ENCODE results near the gene CCDC179.

Gene CCDC179

GRCh38 chr11:22884217-22884616 is 23.9 kb upstream of the CCDC179 start:
- TF ChIP-seq, protein P1, sequence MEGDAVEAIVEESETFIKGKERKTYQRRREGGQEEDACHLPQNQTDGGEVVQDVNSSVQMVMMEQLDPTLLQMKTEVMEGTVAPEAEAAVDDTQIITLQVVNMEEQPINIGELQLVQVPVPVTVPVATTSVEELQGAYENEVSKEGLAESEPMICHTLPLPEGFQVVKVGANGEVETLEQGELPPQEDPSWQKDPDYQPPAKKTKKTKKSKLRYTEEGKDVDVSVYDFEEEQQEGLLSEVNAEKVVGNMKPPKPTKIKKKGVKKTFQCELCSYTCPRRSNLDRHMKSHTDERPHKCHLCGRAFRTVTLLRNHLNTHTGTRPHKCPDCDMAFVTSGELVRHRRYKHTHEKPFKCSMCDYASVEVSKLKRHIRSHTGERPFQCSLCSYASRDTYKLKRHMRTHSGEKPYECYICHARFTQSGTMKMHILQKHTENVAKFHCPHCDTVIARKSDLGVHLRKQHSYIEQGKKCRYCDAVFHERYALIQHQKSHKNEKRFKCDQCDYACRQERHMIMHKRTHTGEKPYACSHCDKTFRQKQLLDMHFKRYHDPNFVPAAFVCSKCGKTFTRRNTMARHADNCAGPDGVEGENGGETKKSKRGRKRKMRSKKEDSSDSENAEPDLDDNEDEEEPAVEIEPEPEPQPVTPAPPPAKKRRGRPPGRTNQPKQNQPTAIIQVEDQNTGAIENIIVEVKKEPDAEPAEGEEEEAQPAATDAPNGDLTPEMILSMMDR (IDR thresholded peaks at IDR 0.05; ENCODE audit: low read depth, low read length): no peak
- TF ChIP-seq, protein P2, sequence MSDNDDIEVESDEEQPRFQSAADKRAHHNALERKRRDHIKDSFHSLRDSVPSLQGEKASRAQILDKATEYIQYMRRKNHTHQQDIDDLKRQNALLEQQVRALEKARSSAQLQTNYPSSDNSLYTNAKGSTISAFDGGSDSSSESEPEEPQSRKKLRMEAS (IDR thresholded peaks at IDR 0.05; ENCODE audit: low read depth, low read length): no peak
- TF ChIP-seq MYC (IDR thresholded peaks at IDR 0.05; ENCODE audit: low read depth, low read length) (no peak), POLR2A (IDR thresholded peaks at IDR 0.05; ENCODE audit: extremely low read depth, insufficient read length) (no peak)
- no peak for DNase-seq (ENCODE audit: low read depth)
- H3K4me3 ChIP-seq (ENCODE audit: low read depth, low read length): no peak overlapping the region

GRCh38 chr11:22879630-22880029 is 19.4 kb upstream of the CCDC179 start:
- no peak for TF ChIP-seq MYC (IDR thresholded peaks at IDR 0.05; ENCODE audit: low read depth, low read length)
- TF ChIP-seq POLR2A (IDR thresholded peaks at IDR 0.05; ENCODE audit: extremely low read depth, insufficient read length): no peak
- TF ChIP-seq, protein P2 (IDR thresholded peaks at IDR 0.05; ENCODE audit: low read depth, low read length): no peak
- TF ChIP-seq, protein P1 (IDR thresholded peaks at IDR 0.05; ENCODE audit: low read depth, low read length): no peak
- H3K4me3 ChIP-seq (ENCODE audit: low read depth, low read length): no peak overlapping the region
- no peak for DNase-seq (ENCODE audit: low read depth)

GRCh38 chr11:22878604-22879003 is 18.3 kb upstream of the CCDC179 start:
- TF ChIP-seq, protein P2 (IDR thresholded peaks at IDR 0.05; ENCODE audit: low read depth, low read length): no peak
- TF ChIP-seq MYC (IDR thresholded peaks at IDR 0.05; ENCODE audit: low read depth, low read length) (no peak), POLR2A (IDR thresholded peaks at IDR 0.05; ENCODE audit: extremely low read depth, insufficient read length) (no peak)
- TF ChIP-seq, protein P1 (IDR thresholded peaks at IDR 0.05; ENCODE audit: low read depth, low read length): no peak
- H3K4me3 ChIP-seq (ENCODE audit: low read depth, low read length): no peak overlapping the region
- DNase-seq (ENCODE audit: low read depth): no peak

- TF ChIP-seq MYC (IDR thresholded peaks at IDR 0.05; ENCODE audit: low read depth, low read length): no peak
- TF ChIP-seq, protein P2 (IDR thresholded peaks at IDR 0.05; ENCODE audit: low read depth, low read length): no peak
- no peak for TF ChIP-seq POLR2A (IDR thresholded peaks at IDR 0.05; ENCODE audit: extremely low read depth, insufficient read length)
- TF ChIP-seq, protein P1 (IDR thresholded peaks at IDR 0.05; ENCODE audit: low read depth, low read length): no peak
- DNase-seq (ENCODE audit: low read depth): no peak
- no peak overlapping the region for H3K4me3 ChIP-seq (ENCODE audit: low read depth, low read length)
Measured at GRCh38 chr11:22878039-22878438, 17.8 kb upstream of the CCDC179 start.

- no peak for TF ChIP-seq MYC (IDR thresholded peaks at IDR 0.05; ENCODE audit: low read depth, low read length)
- TF ChIP-seq, protein P1 (IDR thresholded peaks at IDR 0.05; ENCODE audit: low read depth, low read length): peak; percentile 55
- peak; percentile 79 for DNase-seq (ENCODE audit: low read depth)
- no peak overlapping the region for H3K4me3 ChIP-seq (ENCODE audit: low read depth, low read length)
Measured at GRCh38 chr11:22875869-22876473, 15.7 kb upstream of the CCDC179 start.

GRCh38 chr11:22869325-22869724 is 9.1 kb upstream of the CCDC179 start:
- TF ChIP-seq MYC (IDR thresholded peaks at IDR 0.05; ENCODE audit: low read depth, low read length): no peak
- TF ChIP-seq, protein P1 (IDR thresholded peaks at IDR 0.05; ENCODE audit: low read depth, low read length): no peak
- TF ChIP-seq POLR2A (IDR thresholded peaks at IDR 0.05; ENCODE audit: extremely low read depth, insufficient read length): no peak
- TF ChIP-seq, protein P2 (IDR thresholded peaks at IDR 0.05; ENCODE audit: low read depth, low read length): no peak
- H3K4me3 ChIP-seq (ENCODE audit: low read depth, low read length): no peak overlapping the region
- no peak for DNase-seq (ENCODE audit: low read depth)

Data from NB4 (cell line).